A549 treated with AZD9567 at 1 μM for 4 hours (cell line): ENCODE results near the gene PRUNE1. TPM values are rescaled to one million over a fixed set of nuclear protein-coding genes. Genes with fewer than 3 reads are reported as not detected.

ENCODE experiments used
- total RNA-seq: library from RNA; stranded (reverse); fragments of 200-300 nt; extraction: Qiagen RNA extraction; gene quantifications from 5 replicates; pipeline ENCODE4 v1.2.3, GENCODE V29; 2022; ENCODE audit not compliant: insufficient read depth

Gene PRUNE1
- 11.1 to 15.2 TPM (median 14.6 TPM) in 5 replicates for total RNA-seq

GRCh38 chr1:151008244-151009205 lies at the start of gene PRUNE1:
Gene PRUNE1, plus strand, starts transcription at chr1:151008449. Its CDS starts 184 bp downstream, at chr1:151008633.

GRCh38 chr1:150974580-150975478 lies 33.4 kb upstream of the PRUNE1 start, which contains the start of gene CERS2:
Gene CERS2, minus strand, starts transcription at chr1:150974835. Its CDS starts 5,745 bp downstream, at chr1:150969090.

GRCh38 chr1:150981805-150982712 lies 26.2 kb upstream of the PRUNE1 start, which contains the start of gene ANXA9:
Gene ANXA9, plus strand, starts transcription at chr1:150982292. Its CDS starts 814 bp downstream, at chr1:150983106.

GRCh38 chr1:151006327-151007052 lies 1.8 kb upstream of the PRUNE1 start, which contains the start of gene MINDY1:
Gene MINDY1, minus strand, starts transcription at chr1:151006902. Its CDS starts 4,285 bp downstream, at chr1:151002617.

GRCh38 chr1:151036356-151036755 lies 28.1 kb downstream of the PRUNE1 start, which contains the start of gene BNIPL:
Gene BNIPL, plus strand, starts transcription at chr1:151036586. Its CDS starts 140 bp downstream, at chr1:151036726.

GRCh38 chr1:151047591-151047924 lies 39.3 kb downstream of the PRUNE1 start, which contains the start of gene C1orf56:
Gene C1orf56, plus strand, starts transcription at chr1:151047751. Its CDS starts 97 bp downstream, at chr1:151047848.

GRCh38 chr1:151059109-151060006 lies 51.1 kb downstream of the PRUNE1 start, which contains the start of gene CDC42SE1:
Gene CDC42SE1, minus strand, starts transcription at chr1:151059622. Its CDS starts 3,892 bp downstream, at chr1:151055730.

GRCh38 chr1:151060007-151060656 lies 51.9 kb downstream of the PRUNE1 start, which contains the start of gene MLLT11:
Gene MLLT11, plus strand, starts transcription at chr1:151060397. Its CDS starts 6,828 bp downstream, at chr1:151067225.

GRCh38 chr1:151070474-151071276 lies 62.4 kb downstream of the PRUNE1 start, which contains the start of gene GABPB2:
Gene GABPB2, plus strand, starts transcription at chr1:151070761. Its CDS starts 17,429 bp downstream, at chr1:151088190.

Other genes starting within 250 kb of the PRUNE1 start
- 10.5 to 16.4 TPM (median 15.7 TPM) in 5 replicates for gene CTSS, start 242.7 kb upstream of the PRUNE1 start, total RNA-seq
- 1.6 to 2.2 TPM (median 1.7 TPM) in 5 replicates for gene CTSK, start 200.2 kb upstream of the PRUNE1 start, total RNA-seq
- gene ARNT, start 131.8 kb upstream of the PRUNE1 start, total RNA-seq, result 9.5 to 14.0 TPM (median 13.0 TPM) in 5 replicates
- not detected in 5 replicates for gene CTXND2, start 121.3 kb upstream of the PRUNE1 start, total RNA-seq
- gene SETDB1, start 82.1 kb upstream of the PRUNE1 start, total RNA-seq, result 12.7 to 23.5 TPM (median 20.2 TPM) in 5 replicates
- 226 to 237 TPM (median 232 TPM) in 5 replicates for gene CERS2, start 33.6 kb upstream of the PRUNE1 start, total RNA-seq
- gene ANXA9, start 26.2 kb upstream of the PRUNE1 start, total RNA-seq, result 0.77 to 1.2 TPM (median 0.81 TPM) in 4 of 5 replicates, not detected in the other
- 2.3 to 3.6 TPM (median 2.9 TPM) in 5 replicates for gene MINDY1, start 1.5 kb upstream of the PRUNE1 start, total RNA-seq
- 0.03 to 0.28 TPM (median 0.12 TPM) in 4 of 5 replicates, not detected in the other for gene BNIPL, start 28.1 kb downstream of the PRUNE1 start, total RNA-seq
- 4.1 to 8.4 TPM (median 6.6 TPM) in 5 replicates for gene C1orf56, start 39.3 kb downstream of the PRUNE1 start, total RNA-seq
- gene CDC42SE1, start 51.2 kb downstream of the PRUNE1 start, total RNA-seq, result 72.3 to 96.4 TPM (median 74.4 TPM) in 5 replicates
- 10.9 to 14.5 TPM (median 13.4 TPM) in 5 replicates for gene MLLT11, start 51.9 kb downstream of the PRUNE1 start, total RNA-seq
- 2.9 to 3.5 TPM (median 3.1 TPM) in 5 replicates for gene GABPB2, start 62.3 kb downstream of the PRUNE1 start, total RNA-seq
- 1.7 to 2.2 TPM (median 1.9 TPM) in 4 of 5 replicates, not detected in the other for gene SEMA6C, start 138.2 kb downstream of the PRUNE1 start, total RNA-seq
- gene TNFAIP8L2, start 148.2 kb downstream of the PRUNE1 start, total RNA-seq, result not detected in 5 replicates
- 5.0 to 8.2 TPM (median 5.4 TPM) in 5 replicates for gene LYSMD1, start 157.5 kb downstream of the PRUNE1 start, total RNA-seq
- 47.1 to 48.4 TPM (median 47.7 TPM) in 5 replicates for gene SCNM1, start 157.7 kb downstream of the PRUNE1 start, total RNA-seq
- 0.21 to 0.34 TPM (median 0.23 TPM) in 4 of 5 replicates, not detected in the other for gene TMOD4, start 167.5 kb downstream of the PRUNE1 start, total RNA-seq
- gene VPS72, start 181.7 kb downstream of the PRUNE1 start, total RNA-seq, result 41.8 to 48.0 TPM (median 42.8 TPM) in 5 replicates
- gene PIP5K1A, start 190.1 kb downstream of the PRUNE1 start, total RNA-seq, result 45.2 to 70.0 TPM (median 47.0 TPM) in 5 replicates
- gene PSMD4, start 246.3 kb downstream of the PRUNE1 start, total RNA-seq, result 184 to 202 TPM (median 199 TPM) in 5 replicates